HepG2 (cell line): Measurements from ENCODE around the gene MC1R. TPM values are rescaled to one million over a fixed set of nuclear protein-coding genes. Genes with fewer than 3 reads are reported as not detected.

ENCODE experiments used
- DRAP1 ChIP-seq: IDR thresholded peaks from 2 replicates; pipeline ENCODE4 v1.6.1; 2016; ENCODE audit warnings: missing genetic modification reagents, missing compliant biosample characterization
- EP300 ChIP-seq, 3 experiments: sonication (generic) in 1 of 3; formaldehyde crosslinking in 1 of 3; IDR thresholded peaks; 2 replicates each; pipeline versions ENCODE4 v1.5.1 to v1.6.1; 2011 to 2020; ENCODE audit warnings: low read depth in 2 of 3, low read length in 2 of 3, borderline replicate concordance in 1 of 3, improper control_type of control experiment in 1 of 3, mild to moderate bottlenecking in 1 of 3, missing genetic modification reagents in 1 of 3, moderate library complexity in 1 of 3
- HMGA1 ChIP-seq: sonication (generic); formaldehyde crosslinking; conservative IDR thresholded peaks from 2 replicates; pipeline ENCODE4 v1.4.0; 2020; ENCODE audit warnings: missing genetic modification reagents
- IRF2 ChIP-seq: IDR thresholded peaks from 2 replicates; pipeline ENCODE4 v1.6.1; 2018; ENCODE audit warnings: missing genetic modification reagents, missing compliant biosample characterization
- NFE2L1 ChIP-seq: sonication (generic); formaldehyde crosslinking; IDR thresholded peaks from 2 replicates; pipeline ENCODE4 v1.4.0; 2020; ENCODE audit warnings: missing genetic modification reagents, mild to moderate bottlenecking, borderline replicate concordance
- PHF21A ChIP-seq: sonication (generic); formaldehyde crosslinking; IDR thresholded peaks from 2 replicates; pipeline ENCODE4 v1.5.0; 2020; ENCODE audit warnings: mild to moderate bottlenecking, missing genetic modification reagents
- RBM22 ChIP-seq: fragments of 200-400 bp; formaldehyde crosslinking; optimal IDR thresholded peaks from 2 replicates; pipeline ENCODE3; 2017; ENCODE audit warnings: mild to moderate bottlenecking, low read length, moderate library complexity
- TRIM22 ChIP-seq: fragments of 450-650 bp; IDR thresholded peaks from 2 replicates; pipeline ENCODE4 v1.6.1; 2017
- ZNF83 ChIP-seq: sonication (generic); formaldehyde crosslinking; IDR thresholded peaks from 2 replicates; pipeline ENCODE4 v1.4.0; 2020; ENCODE audit warnings: missing genetic modification reagents, mild to moderate bottlenecking, borderline replicate concordance
- ZNF879 ChIP-seq: sonication (generic); formaldehyde crosslinking; IDR thresholded peaks from 2 replicates; pipeline ENCODE4 v1.8.1; 2023; ENCODE audit warnings: missing genetic modification reagents
- polyA plus RNA-seq, 8 experiments: library from polyadenylated mRNA; depleted of rRNA in 3 of 8; stranded (reverse) in 7 of 8; unstranded in 1 of 8; fragments of >200 nt; fragmentation: Illumina TruSeq in 4 of 8; extraction: Trizol in 4 of 8; gene quantifications; 2 replicates each; pipeline versions ENCODE4 v1.2.1 to v1.2.3, GENCODE V29; 2011 to 2016; ENCODE audit warnings: low read depth in 4 of 8, missing spikeins in 1 of 8, mixed read lengths in 1 of 8; ENCODE audit not compliant: insufficient read depth in 1 of 8
- total RNA-seq, 5 experiments: library from RNA; depleted of rRNA; stranded (reverse); fragments of >200 nt; fragmentation: Illumina TruSeq; extraction: Trizol; gene quantifications; 2 replicates each; pipeline ENCODE4 v1.2.3, GENCODE V29; 2016; ENCODE audit warnings: low read depth in 1 of 5
- TF ChIP-seq, protein P1 (sequence below): sonication (generic); formaldehyde crosslinking; IDR thresholded peaks from 2 replicates; pipeline ENCODE4 v1.4.0; 2020; ENCODE audit warnings: missing genetic modification reagents
- TF ChIP-seq, protein P2 (sequence below): sonication (generic); formaldehyde crosslinking; IDR thresholded peaks from 2 replicates; pipeline ENCODE4 v1.5.0; 2020; ENCODE audit warnings: missing genetic modification reagents, mild to moderate bottlenecking, borderline replicate concordance
- TF ChIP-seq, protein P3 (sequence below): sonication (generic); formaldehyde crosslinking; IDR thresholded peaks from 2 replicates; pipeline ENCODE4 v1.8.0; 2022; ENCODE audit warnings: mild to moderate bottlenecking, missing genetic modification reagents, moderate library complexity
- TF ChIP-seq, protein P4 (sequence below): sonication (generic); formaldehyde crosslinking; IDR thresholded peaks from 2 replicates; pipeline ENCODE4 v1.4.0; 2020; ENCODE audit warnings: missing genetic modification reagents, borderline replicate concordance
- TF ChIP-seq, protein P5 (sequence below): sonication (generic); formaldehyde crosslinking; IDR thresholded peaks from 2 replicates; pipeline ENCODE4 v1.8.0; 2022; ENCODE audit warnings: missing genetic modification reagents, mild to moderate bottlenecking, moderate library complexity, borderline replicate concordance

Gene MC1R
- total and polyA plus RNA-seq, 2 of the 13 experiments (the other 11 are each of a cell fraction or from before 2014, with no cell fraction given) = 9.1 to 14.8 TPM

GRCh38 chr16:89917773-89918452 is 749 bp upstream of the MC1R start (continued):
- peak; percentile 56 for TF ChIP-seq RBM22
- TF ChIP-seq, protein P1, sequence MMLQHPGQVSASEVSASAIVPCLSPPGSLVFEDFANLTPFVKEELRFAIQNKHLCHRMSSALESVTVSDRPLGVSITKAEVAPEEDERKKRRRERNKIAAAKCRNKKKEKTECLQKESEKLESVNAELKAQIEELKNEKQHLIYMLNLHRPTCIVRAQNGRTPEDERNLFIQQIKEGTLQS (CRISPR knock-in tag) = peak; percentile 61
- TF ChIP-seq, protein P2, sequence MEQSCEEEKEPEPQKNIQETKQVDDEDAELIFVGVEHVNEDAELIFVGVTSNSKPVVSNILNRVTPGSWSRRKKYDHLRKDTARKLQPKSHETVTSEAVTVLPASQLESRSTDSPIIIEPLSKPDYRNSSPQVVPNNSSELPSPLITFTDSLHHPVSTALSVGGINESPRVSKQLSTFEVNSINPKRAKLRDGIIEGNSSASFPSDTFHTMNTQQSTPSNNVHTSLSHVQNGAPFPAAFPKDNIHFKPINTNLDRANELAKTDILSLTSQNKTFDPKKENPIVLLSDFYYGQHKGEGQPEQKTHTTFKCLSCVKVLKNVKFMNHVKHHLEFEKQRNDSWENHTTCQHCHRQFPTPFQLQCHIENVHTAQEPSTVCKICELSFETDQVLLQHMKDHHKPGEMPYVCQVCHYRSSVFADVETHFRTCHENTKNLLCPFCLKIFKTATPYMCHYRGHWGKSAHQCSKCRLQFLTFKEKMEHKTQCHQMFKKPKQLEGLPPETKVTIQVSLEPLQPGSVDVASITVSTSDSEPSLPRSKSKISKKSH (CRISPR knock-in tag) = peak; percentile 98
- TF ChIP-seq HMGA1 = no peak
- TF ChIP-seq, protein P3, sequence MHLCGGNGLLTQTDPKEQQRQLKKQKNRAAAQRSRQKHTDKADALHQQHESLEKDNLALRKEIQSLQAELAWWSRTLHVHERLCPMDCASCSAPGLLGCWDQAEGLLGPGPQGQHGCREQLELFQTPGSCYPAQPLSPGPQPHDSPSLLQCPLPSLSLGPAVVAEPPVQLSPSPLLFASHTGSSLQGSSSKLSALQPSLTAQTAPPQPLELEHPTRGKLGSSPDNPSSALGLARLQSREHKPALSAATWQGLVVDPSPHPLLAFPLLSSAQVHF (CRISPR knock-in tag) = peak; percentile 97
- peak; percentile 61; the same call in 1 of the 2 replicates for TF ChIP-seq PHF21A
- TF ChIP-seq, protein P4, sequence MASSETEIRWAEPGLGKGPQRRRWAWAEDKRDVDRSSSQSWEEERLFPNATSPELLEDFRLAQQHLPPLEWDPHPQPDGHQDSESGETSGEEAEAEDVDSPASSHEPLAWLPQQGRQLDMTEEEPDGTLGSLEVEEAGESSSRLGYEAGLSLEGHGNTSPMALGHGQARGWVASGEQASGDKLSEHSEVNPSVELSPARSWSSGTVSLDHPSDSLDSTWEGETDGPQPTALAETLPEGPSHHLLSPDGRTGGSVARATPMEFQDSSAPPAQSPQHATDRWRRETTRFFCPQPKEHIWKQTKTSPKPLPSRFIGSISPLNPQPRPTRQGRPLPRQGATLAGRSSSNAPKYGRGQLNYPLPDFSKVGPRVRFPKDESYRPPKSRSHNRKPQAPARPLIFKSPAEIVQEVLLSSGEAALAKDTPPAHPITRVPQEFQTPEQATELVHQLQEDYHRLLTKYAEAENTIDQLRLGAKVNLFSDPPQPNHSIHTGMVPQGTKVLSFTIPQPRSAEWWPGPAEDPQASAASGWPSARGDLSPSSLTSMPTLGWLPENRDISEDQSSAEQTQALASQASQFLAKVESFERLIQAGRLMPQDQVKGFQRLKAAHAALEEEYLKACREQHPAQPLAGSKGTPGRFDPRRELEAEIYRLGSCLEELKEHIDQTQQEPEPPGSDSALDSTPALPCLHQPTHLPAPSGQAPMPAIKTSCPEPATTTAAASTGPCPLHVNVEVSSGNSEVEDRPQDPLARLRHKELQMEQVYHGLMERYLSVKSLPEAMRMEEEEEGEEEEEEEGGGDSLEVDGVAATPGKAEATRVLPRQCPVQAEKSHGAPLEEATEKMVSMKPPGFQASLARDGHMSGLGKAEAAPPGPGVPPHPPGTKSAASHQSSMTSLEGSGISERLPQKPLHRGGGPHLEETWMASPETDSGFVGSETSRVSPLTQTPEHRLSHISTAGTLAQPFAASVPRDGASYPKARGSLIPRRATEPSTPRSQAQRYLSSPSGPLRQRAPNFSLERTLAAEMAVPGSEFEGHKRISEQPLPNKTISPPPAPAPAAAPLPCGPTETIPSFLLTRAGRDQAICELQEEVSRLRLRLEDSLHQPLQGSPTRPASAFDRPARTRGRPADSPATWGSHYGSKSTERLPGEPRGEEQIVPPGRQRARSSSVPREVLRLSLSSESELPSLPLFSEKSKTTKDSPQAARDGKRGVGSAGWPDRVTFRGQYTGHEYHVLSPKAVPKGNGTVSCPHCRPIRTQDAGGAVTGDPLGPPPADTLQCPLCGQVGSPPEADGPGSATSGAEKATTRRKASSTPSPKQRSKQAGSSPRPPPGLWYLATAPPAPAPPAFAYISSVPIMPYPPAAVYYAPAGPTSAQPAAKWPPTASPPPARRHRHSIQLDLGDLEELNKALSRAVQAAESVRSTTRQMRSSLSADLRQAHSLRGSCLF (CRISPR knock-in tag) = no peak; the same call in 1 of the 2 replicates
- 0 out of 2 replicates have a peak, but pooled peaks have one; percentile 64 for TF ChIP-seq NFE2L1 (CRISPR knock-in tag)
- TF ChIP-seq ZNF83 (CRISPR knock-in tag) = peak; percentile 99
- peak; percentile 97 for TF ChIP-seq ZNF879
- TF ChIP-seq, protein P5, sequence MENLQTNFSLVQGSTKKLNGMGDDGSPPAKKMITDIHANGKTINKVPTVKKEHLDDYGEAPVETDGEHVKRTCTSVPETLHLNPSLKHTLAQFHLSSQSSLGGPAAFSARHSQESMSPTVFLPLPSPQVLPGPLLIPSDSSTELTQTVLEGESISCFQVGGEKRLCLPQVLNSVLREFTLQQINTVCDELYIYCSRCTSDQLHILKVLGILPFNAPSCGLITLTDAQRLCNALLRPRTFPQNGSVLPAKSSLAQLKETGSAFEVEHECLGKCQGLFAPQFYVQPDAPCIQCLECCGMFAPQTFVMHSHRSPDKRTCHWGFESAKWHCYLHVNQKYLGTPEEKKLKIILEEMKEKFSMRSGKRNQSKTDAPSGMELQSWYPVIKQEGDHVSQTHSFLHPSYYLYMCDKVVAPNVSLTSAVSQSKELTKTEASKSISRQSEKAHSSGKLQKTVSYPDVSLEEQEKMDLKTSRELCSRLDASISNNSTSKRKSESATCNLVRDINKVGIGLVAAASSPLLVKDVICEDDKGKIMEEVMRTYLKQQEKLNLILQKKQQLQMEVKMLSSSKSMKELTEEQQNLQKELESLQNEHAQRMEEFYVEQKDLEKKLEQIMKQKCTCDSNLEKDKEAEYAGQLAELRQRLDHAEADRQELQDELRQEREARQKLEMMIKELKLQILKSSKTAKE = peak; percentile 98
- no peak for TF ChIP-seq TRIM22
- TF ChIP-seq DRAP1 (CRISPR knock-in tag) = peak; percentile 85
- TF ChIP-seq EP300 (IDR thresholded peaks at IDR 0.05; ENCODE audit: low read depth in 2 of 2, low read length in 2 of 2) = peak; percentile 57 to 72
- TF ChIP-seq EP300 (CRISPR knock-in tag; IDR thresholded peaks at IDR 0.05; ENCODE audit: borderline replicate concordance) = peak; percentile 93
- TF ChIP-seq IRF2 (CRISPR knock-in tag) = peak; percentile 97
